Neuron (in vitro differentiated cells): ENCODE data around the gene RPTN.

Experiments
- H2AFZ ChIP-seq: one replicate; pipeline ENCODE4 v1.6.1; 2013; ENCODE audit warnings: low read depth, mild to moderate bottlenecking, inconsistent platforms, low read length, moderate library complexity
- H3K27me3 ChIP-seq: one replicate; pipeline ENCODE4 v1.6.1; 2013; ENCODE audit warnings: low read length; ENCODE audit not compliant: insufficient read depth
- H3K36me3 ChIP-seq: one replicate; pipeline ENCODE4 v1.6.1; 2013; ENCODE audit warnings: low read length; ENCODE audit not compliant: insufficient read depth
- H3K4me1 ChIP-seq: one replicate; pipeline ENCODE4 v1.6.1; 2013; ENCODE audit warnings: low read length; ENCODE audit not compliant: insufficient read depth
- H3K4me3 ChIP-seq: 2 replicates; pipeline ENCODE4 v1.5.1; 2013; ENCODE audit warnings: mild to moderate bottlenecking, low read length, moderate library complexity
- H3K9me3 ChIP-seq: one replicate; pipeline ENCODE4 v1.6.1; 2013; ENCODE audit warnings: low read length

The RPTN gene, protein sequence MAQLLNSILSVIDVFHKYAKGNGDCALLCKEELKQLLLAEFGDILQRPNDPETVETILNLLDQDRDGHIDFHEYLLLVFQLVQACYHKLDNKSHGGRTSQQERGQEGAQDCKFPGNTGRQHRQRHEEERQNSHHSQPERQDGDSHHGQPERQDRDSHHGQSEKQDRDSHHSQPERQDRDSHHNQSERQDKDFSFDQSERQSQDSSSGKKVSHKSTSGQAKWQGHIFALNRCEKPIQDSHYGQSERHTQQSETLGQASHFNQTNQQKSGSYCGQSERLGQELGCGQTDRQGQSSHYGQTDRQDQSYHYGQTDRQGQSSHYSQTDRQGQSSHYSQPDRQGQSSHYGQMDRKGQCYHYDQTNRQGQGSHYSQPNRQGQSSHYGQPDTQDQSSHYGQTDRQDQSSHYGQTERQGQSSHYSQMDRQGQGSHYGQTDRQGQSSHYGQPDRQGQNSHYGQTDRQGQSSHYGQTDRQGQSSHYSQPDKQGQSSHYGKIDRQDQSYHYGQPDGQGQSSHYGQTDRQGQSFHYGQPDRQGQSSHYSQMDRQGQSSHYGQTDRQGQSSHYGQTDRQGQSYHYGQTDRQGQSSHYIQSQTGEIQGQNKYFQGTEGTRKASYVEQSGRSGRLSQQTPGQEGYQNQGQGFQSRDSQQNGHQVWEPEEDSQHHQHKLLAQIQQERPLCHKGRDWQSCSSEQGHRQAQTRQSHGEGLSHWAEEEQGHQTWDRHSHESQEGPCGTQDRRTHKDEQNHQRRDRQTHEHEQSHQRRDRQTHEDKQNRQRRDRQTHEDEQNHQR

DNA sequence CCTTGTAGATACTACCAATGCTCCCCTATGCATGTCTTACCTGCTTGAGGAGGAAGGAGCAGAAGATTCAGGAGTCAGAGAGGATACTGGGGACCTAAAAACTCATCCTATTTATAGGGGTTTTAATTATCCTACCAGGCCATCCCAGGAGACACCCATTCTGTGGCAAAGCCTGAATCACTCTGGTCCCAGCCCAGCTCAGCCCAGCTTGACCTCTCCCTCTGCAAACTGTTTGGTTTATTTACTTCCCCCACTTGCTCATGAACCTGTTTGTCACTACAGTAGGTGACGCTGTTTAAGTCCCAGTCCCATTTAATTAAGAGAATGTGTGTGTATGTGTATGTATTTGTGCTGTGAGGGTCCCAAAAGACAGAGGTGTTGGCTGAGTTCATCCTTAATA is at the start of gene RPTN:
Gene RPTN (minus strand): TSS at position 85 of the 400 bp plus-strand sequence. CDS start 1,339 bp downstream, outside the sequence.
- no peaks in the 10 kb centered on the region for H3K9me3 ChIP-seq
- no peaks in the 10 kb centered on the region for H3K36me3 ChIP-seq
- no peak within 1 kb of the TSS for H2AFZ ChIP-seq
- H3K4me3 ChIP-seq: no peak within 1 kb of the TSS
- no peaks in the 10 kb centered on the region for H3K4me1 ChIP-seq
- no peaks in the 10 kb centered on the region for H3K27me3 ChIP-seq

- H3K4me3 ChIP-seq: no peak overlapping the region
- no peaks in the 10 kb centered on the region for H3K9me3 ChIP-seq
- H3K4me1 ChIP-seq: no peaks in the 10 kb centered on the region
- no peaks in the 10 kb centered on the region for H3K36me3 ChIP-seq
- no peak overlapping the region for H2AFZ ChIP-seq
- H3K27me3 ChIP-seq: no peaks in the 10 kb centered on the region
Observed at GRCh38 chr1:152198982-152199381, 40.0 kb upstream of the RPTN start.

GRCh38 chr1:152197361-152197941 is 38.4 kb upstream of the RPTN start:
- no peak overlapping the region for H3K4me3 ChIP-seq
- H3K36me3 ChIP-seq: no peaks in the 10 kb centered on the region
- H3K27me3 ChIP-seq: no peaks in the 10 kb centered on the region
- H2AFZ ChIP-seq: no peak overlapping the region
- H3K4me1 ChIP-seq: no peaks in the 10 kb centered on the region
- H3K9me3 ChIP-seq: no peaks in the 10 kb centered on the region

- H3K27me3 ChIP-seq: no peaks in the 10 kb centered on the region
- no peaks in the 10 kb centered on the region for H3K9me3 ChIP-seq
Observed at GRCh38 chr1:152191711-152192110, 32.7 kb upstream of the RPTN start.

GRCh38 chr1:152191260-152191659 is 32.2 kb upstream of the RPTN start:
- Histone ChIP-seq H3K9me3 (no peaks in the 10 kb centered on the region), H2AFZ (no peak overlapping the region), H3K27me3 (no peaks in the 10 kb centered on the region), H3K4me1 (no peaks in the 10 kb centered on the region), H3K4me3 (no peak overlapping the region), H3K36me3 (no peaks in the 10 kb centered on the region)

More at GRCh38 chr1:152191711-152192110, 32.7 kb upstream of the RPTN start:
- Histone ChIP-seq H2AFZ (no peak overlapping the region), H3K36me3 (no peaks in the 10 kb centered on the region), H3K4me3 (no peak overlapping the region), H3K4me1 (no peaks in the 10 kb centered on the region)

- H3K9me3 ChIP-seq: no peaks in the 10 kb centered on the region
- H3K4me3 ChIP-seq: no peak overlapping the region
- no peaks in the 10 kb centered on the region for H3K36me3 ChIP-seq
- no peaks in the 10 kb centered on the region for H3K27me3 ChIP-seq
- no peaks in the 10 kb centered on the region for H3K4me1 ChIP-seq
- no peak overlapping the region for H2AFZ ChIP-seq
Observed at GRCh38 chr1:152190589-152190988, 31.6 kb upstream of the RPTN start.

- Histone ChIP-seq H3K4me1 (no peaks in the 10 kb centered on the region), H3K9me3 (no peaks in the 10 kb centered on the region), H3K27me3 (no peaks in the 10 kb centered on the region), H3K4me3 (no peak overlapping the region), H2AFZ (no peak overlapping the region), H3K36me3 (no peaks in the 10 kb centered on the region)
Observed at GRCh38 chr1:152189657-152190442, 30.8 kb upstream of the RPTN start.

- no peaks in the 10 kb centered on the region for H3K36me3 ChIP-seq
- no peaks in the 10 kb centered on the region for H3K27me3 ChIP-seq
- H3K9me3 ChIP-seq: no peaks in the 10 kb centered on the region
- H3K4me1 ChIP-seq: no peaks in the 10 kb centered on the region
- H2AFZ ChIP-seq: no peak overlapping the region
- no peak overlapping the region for H3K4me3 ChIP-seq
Observed at GRCh38 chr1:152188673-152189591, 29.9 kb upstream of the RPTN start.

DNA sequence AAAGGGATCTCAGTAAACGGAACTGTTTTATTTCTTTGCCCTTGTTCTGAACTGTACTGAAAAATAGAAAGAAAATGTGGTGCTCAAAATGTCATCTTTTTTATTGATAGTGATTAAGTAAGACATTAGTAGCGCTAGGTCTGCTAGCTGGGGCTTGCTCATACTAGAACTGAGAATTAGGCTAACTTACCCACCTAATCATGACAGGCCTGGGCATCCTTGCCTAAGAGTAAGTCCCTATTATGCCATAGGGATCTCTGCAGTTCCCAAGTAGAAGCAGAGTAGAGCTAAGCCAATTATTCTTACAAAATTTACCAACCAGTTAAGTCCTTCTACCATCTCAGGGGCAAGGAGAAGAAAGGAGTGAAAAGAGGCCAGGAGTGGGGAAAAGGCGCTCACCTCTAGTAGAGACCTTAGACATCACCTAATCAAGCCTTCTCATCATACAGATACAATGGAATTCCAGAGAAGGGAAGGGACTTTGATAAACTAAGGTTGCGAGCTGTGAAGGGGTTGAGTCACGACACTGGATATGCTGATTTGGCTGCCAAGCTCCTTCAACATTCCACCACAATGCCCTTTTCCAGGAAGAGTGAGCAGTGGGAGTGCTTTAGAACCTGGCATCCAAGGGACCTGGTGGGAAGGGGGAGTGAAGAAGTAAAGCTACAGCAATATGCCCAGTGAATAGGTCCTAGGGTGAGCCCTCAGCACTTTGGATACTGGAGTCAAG is 27.7 kb upstream of the RPTN start:
- H3K9me3 ChIP-seq: no peaks in the 10 kb centered on the region

GRCh38 chr1:152185544-152186391 is 26.7 kb upstream of the RPTN start:
- no peak overlapping the region for H2AFZ ChIP-seq
- no peaks in the 10 kb centered on the region for H3K9me3 ChIP-seq
- no peaks in the 10 kb centered on the region for H3K36me3 ChIP-seq
- no peak overlapping the region for H3K4me3 ChIP-seq
- no peaks in the 10 kb centered on the region for H3K4me1 ChIP-seq
- no peaks in the 10 kb centered on the region for H3K27me3 ChIP-seq

More for the DNA sequence above, 27.7 kb upstream of the RPTN start:
- H3K4me1 ChIP-seq: no peaks in the 10 kb centered on the region
- H3K4me3 ChIP-seq: no peak overlapping the region
- no peaks in the 10 kb centered on the region for H3K36me3 ChIP-seq
- no peak overlapping the region for H2AFZ ChIP-seq
- H3K27me3 ChIP-seq: no peaks in the 10 kb centered on the region

GRCh38 chr1:152182944-152183361 is 23.9 kb upstream of the RPTN start:
- Histone ChIP-seq H3K4me3 (no peak overlapping the region), H3K36me3 (no peaks in the 10 kb centered on the region), H3K4me1 (no peaks in the 10 kb centered on the region), H3K9me3 (no peaks in the 10 kb centered on the region), H2AFZ (no peak overlapping the region), H3K27me3 (no peaks in the 10 kb centered on the region)
